ENCODE results near the gene MREG.

Gene MREG

GRCh38 chr2:215917953-215918620, 95.3 kb downstream of the MREG start:
- DNase-seq (ENCODE audit: extremely low read depth, low read depth) = no peak

GRCh38 chr2:215915441-215915840, 97.9 kb downstream of the MREG start:
- no peak for TF ChIP-seq CTCF (IDR thresholded peaks at IDR 0.05; ENCODE audit: low read depth, low read length)

More at GRCh38 chr2:215917953-215918620, 95.3 kb downstream of the MREG start:
- TF ChIP-seq CTCF (IDR thresholded peaks at IDR 0.05; ENCODE audit: low read depth, low read length) = no peak

GRCh38 chr2:215914777-215915165, 98.6 kb downstream of the MREG start:
- no peak for DNase-seq (ENCODE audit: extremely low read depth, low read depth)
- TF ChIP-seq CTCF (IDR thresholded peaks at IDR 0.05; ENCODE audit: low read depth, low read length) = no peak

More at GRCh38 chr2:215915441-215915840, 97.9 kb downstream of the MREG start:
- DNase-seq (ENCODE audit: extremely low read depth, low read depth) = no peak

DNA sequence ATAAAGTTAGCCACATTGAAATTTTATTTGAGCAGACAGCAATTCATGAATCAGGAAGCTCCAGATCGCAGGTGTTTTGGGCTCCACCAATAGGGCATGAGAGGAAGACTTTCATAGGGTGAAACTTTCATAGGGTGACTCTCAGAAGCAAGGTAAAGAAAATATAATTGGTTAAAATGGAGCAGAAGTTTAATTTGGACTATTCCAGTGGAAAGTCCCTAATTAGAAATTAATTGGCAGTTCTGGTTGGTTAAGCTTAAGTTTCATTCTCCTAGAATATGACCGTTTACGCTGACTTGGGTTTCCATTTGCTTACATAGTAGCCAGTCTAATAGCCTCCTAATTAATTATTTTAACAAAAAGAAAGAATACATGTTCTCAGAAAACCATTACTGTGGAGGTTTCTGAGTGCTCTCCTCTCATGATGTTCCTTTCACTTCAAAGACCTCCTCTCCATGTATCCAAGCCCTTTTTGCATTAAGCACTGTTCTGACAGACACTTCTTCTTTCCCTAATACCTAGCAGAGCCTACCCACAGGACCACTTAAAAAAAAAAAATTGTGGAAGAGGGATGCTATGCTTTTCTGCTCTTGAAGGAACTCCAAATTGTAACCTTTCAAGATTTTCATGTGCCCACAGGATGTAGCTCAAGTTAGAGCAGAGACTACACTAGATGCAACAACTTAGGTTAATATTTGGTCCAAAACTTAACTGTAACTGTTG, 99.1 kb downstream of the MREG start:
- no peak for TF ChIP-seq CTCF (IDR thresholded peaks at IDR 0.05; ENCODE audit: low read depth, low read length)

DNA sequence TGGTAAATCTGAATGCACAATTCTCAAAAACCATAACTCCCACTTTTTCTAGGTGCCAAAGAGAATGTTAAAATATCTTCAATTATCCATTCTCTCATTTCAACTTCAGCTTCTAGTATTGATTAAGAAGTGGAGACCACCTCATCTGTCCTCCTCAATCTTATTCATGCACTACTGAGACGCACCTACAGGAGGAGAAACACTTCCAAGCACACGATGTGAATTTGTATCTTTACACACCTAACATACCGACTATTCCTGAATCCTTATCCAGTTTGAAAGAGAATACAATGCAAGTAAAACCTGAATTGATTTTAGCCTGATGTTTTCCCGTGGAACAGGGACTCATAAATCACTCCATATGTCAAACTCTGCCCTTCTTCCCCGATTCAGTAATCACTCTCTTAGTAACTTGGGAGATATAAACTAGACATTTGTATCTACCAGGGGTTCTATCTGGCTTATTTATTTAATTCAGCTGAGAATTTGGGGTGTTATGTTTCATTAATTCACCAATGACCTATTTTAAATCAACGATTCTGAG, 101.0 kb downstream of the MREG start:
- no peak for DNase-seq (ENCODE audit: extremely low read depth, low read depth)
- TF ChIP-seq CTCF (IDR thresholded peaks at IDR 0.05; ENCODE audit: low read depth, low read length) = no peak

More for the DNA sequence above, 99.1 kb downstream of the MREG start:
- DNase-seq (ENCODE audit: extremely low read depth, low read depth) = no peak

GRCh38 chr2:215911301-215912085, 101.9 kb downstream of the MREG start:
- no peak for TF ChIP-seq CTCF (IDR thresholded peaks at IDR 0.05; ENCODE audit: low read depth, low read length)
- DNase-seq (ENCODE audit: extremely low read depth, low read depth) = no peak
